Measurements from ENCODE around the gene ALG14. TPM values are rescaled to one million over a fixed set of nuclear protein-coding genes. Genes with fewer than 3 reads are reported as not detected.

Gene ALG14
- total and polyA plus RNA-seq, 10 of the 15 experiments (the other 5 are each of a cell fraction or from before 2014, with no cell fraction given): 2.6 to 19.2 (median 7.5) TPM

DNA sequence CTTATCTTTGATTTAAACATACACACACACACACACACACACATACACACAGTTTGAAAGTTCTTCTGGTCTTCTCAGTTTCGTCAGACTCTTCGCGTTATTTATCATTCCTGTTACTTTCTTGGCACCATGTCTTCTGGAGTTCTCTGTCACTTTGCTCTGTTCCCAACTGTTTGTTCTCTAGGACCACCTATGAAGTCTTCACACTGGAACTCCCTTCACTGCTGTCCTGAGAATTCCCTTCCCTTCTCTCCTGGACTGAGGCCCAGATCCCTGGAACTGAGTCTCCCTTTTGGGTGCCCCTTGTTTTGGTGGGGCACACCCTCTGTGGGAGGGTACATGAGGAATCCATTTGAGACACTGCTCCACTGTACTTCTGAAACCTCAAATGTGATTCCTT is 30.5 kb downstream of the ALG14 start:
- intact Hi-C loops (cut with micrococcal nuclease; ENCODE audit: unreplicated experiment): no loop called here
- H3K9me3 ChIP-seq (replicated peaks; ENCODE audit: control insufficient read depth, insufficient read depth, low read length): no peaks in the 10 kb centered on the region
- no peaks in the 10 kb centered on the region for H3K36me3 ChIP-seq (ENCODE audit: control insufficient read depth in 2 of 2, insufficient read depth in 2 of 2, low read length in 1 of 2)
- H3K27me3 ChIP-seq (replicated peaks in 1 of 2; ENCODE audit: control insufficient read depth in 2 of 2, insufficient read depth in 2 of 2, low read length in 1 of 2): no peaks in the 10 kb centered on the region
- H3K4me1 ChIP-seq (ENCODE audit: control insufficient read depth, insufficient read depth, low read length): no peaks in the 10 kb centered on the region
- no peak overlapping the region for H2AFZ ChIP-seq (ENCODE audit: control insufficient read depth, low read depth, low read length)
- H3K79me2 ChIP-seq (ENCODE audit: control insufficient read depth, insufficient read depth, low read length): no peaks in the 10 kb centered on the region
- WGBS (ENCODE audit: insufficient coverage, insufficient replicate concordance, low lambda C conversion rate, missing lambda C conversion rate): 93% methylated on average over 3 of the region's 3 CpGs
- RAD21 ChIA-PET (ENCODE audit: unreplicated experiment): interaction anchor here (0.7 to 3.0 kb wide), 4 partner anchors 81 to 192 kb away, joined by 3 to 67 read pairs (median 4); no protein-coding TSS in a partner anchor
- DNase-seq (ENCODE audit: low read depth, low spot score) (no peak), FAIRE-seq (no peak), ATAC-seq (no peak)
- no peak overlapping the region for H3K4me3 ChIP-seq
- H4K20me1 ChIP-seq (ENCODE audit: control insufficient read depth, insufficient read depth): no peaks in the 10 kb centered on the region
- no TSS peak for BruUV-seq (replicated peaks)
- CTCF ChIA-PET: interaction anchor here (0.7 to 2.8 kb wide), 12 partner anchors 13 to 239 kb away, joined by 3 to 95 read pairs (median 4); partner anchors contain the start of genes ALG14 and RWDD3
- SMC1A ChIA-PET (ENCODE audit: uncharacterized antibody, unreplicated experiment): interaction anchor here (0.6 to 2.8 kb wide), 4 partner anchors 14 to 187 kb away, joined by 3 to 52 read pairs (median 6); no protein-coding TSS in a partner anchor
- no peak overlapping the region for H3K9ac ChIP-seq (ENCODE audit: control insufficient read depth, insufficient read depth, low read length)
- POLR2A ChIA-PET: no interaction called here
- in situ Hi-C loops (cut with MboI): loop anchor here (5.0 kb wide), 1 partner anchor 190 kb away; no protein-coding TSS in a partner anchor
- no peak overlapping the region for H3K4me2 ChIP-seq (ENCODE audit: control insufficient read depth, insufficient read depth)
- no peak for TF ChIP-seq BMI1 (IDR thresholded peaks at IDR 0.05; ENCODE audit: borderline replicate concordance)
- no peak overlapping the region for H3K27ac ChIP-seq (ENCODE audit: control insufficient read depth, insufficient read depth)

- Histone ChIP-seq H3K4me1 (ENCODE audit: control insufficient read depth, insufficient read depth, low read length) (no peaks in the 10 kb centered on the region), H3K4me2 (ENCODE audit: control insufficient read depth, insufficient read depth) (no peak overlapping the region), H3K79me2 (ENCODE audit: control insufficient read depth, insufficient read depth, low read length) (no peaks in the 10 kb centered on the region), H3K36me3 (ENCODE audit: control insufficient read depth in 2 of 2, insufficient read depth in 2 of 2, low read length in 1 of 2) (no peaks in the 10 kb centered on the region), H3K27ac (ENCODE audit: control insufficient read depth, insufficient read depth) (no peak overlapping the region), H3K9ac (ENCODE audit: control insufficient read depth, insufficient read depth, low read length) (no peak overlapping the region), H4K20me1 (ENCODE audit: control insufficient read depth, insufficient read depth) (no peaks in the 10 kb centered on the region), H3K27me3 (replicated peaks in 1 of 2; ENCODE audit: control insufficient read depth in 2 of 2, insufficient read depth in 2 of 2, low read length in 1 of 2) (no peaks in the 10 kb centered on the region), H3K4me3 (no peak overlapping the region), H3K9me3 (replicated peaks; ENCODE audit: control insufficient read depth, insufficient read depth, low read length) (no peaks in the 10 kb centered on the region), H2AFZ (ENCODE audit: control insufficient read depth, low read depth, low read length) (no peak overlapping the region)
- DNase-seq (ENCODE audit: low read depth, low spot score) (no peak), ATAC-seq (peak; percentile 73), FAIRE-seq (peak; percentile 56)
- BruUV-seq (replicated peaks): no TSS peak
- ChIA-PET POLR2A (interaction anchor here (0.7 kb wide), 1 partner anchor 167 kb away, joined by 3 read pairs; no protein-coding TSS in a partner anchor), CTCF (interaction anchor here (0.6 to 2.8 kb wide), 17 partner anchors 14 to 1424 kb away, joined by 3 to 95 read pairs (median 4); partner anchors contain the start of genes ALG14 and RWDD3), SMC1A (ENCODE audit: uncharacterized antibody, unreplicated experiment) (interaction anchor here (0.6 to 2.8 kb wide), 7 partner anchors 13 to 560 kb away, joined by 3 to 52 read pairs (median 3); no protein-coding TSS in a partner anchor), RAD21 (ENCODE audit: unreplicated experiment) (interaction anchor here (0.7 to 3.0 kb wide), 4 partner anchors 81 to 191 kb away, joined by 3 to 67 read pairs (median 4); no protein-coding TSS in a partner anchor)
- WGBS (ENCODE audit: insufficient coverage, insufficient replicate concordance, low lambda C conversion rate, missing lambda C conversion rate): 65% methylated on average over 2 of the region's 2 CpGs
- in situ Hi-C loops (cut with MboI): loop anchor here (5.0 kb wide), 1 partner anchor 189 kb away; no protein-coding TSS in a partner anchor
- intact Hi-C loops (cut with micrococcal nuclease; ENCODE audit: unreplicated experiment): no loop called here
- TF ChIP-seq SMC3 (IDR thresholded peaks at IDR 0.05; ENCODE audit: borderline replicate concordance, low read length) (peak; percentile 44; the same call in 1 of the 2 replicates), MXI1 (IDR thresholded peaks at IDR 0.05; ENCODE audit: low read depth, low read length) (no peak), RAD21 (IDR thresholded peaks at IDR 0.05; ENCODE audit: insufficient read depth, low read depth, low read length) (peak; percentile 89), ATF7 (IDR thresholded peaks at IDR 0.05; ENCODE audit: low read depth) (no peak), CTCF (IDR thresholded peaks at IDR 0.05 in 2 of 3, conservative IDR thresholded peaks at IDR 0.05 in 1 of 3; ENCODE audit: control insufficient read depth in 2 of 3, extremely low read depth in 1 of 3, insufficient read depth in 1 of 3, low read depth in 3 of 3, low read length in 3 of 3) (peak; percentile 46 to 60 (median 55); a peak in 5 of 6 replicates), EZH2 (IDR thresholded peaks at IDR 0.05; ENCODE audit: borderline replicate concordance, control insufficient read depth, low read depth, low read length) (no peak), ATF2 (IDR thresholded peaks at IDR 0.05; ENCODE audit: low read length) (no peak), POLR2AphosphoS5 (IDR thresholded peaks at IDR 0.05; ENCODE audit: low read length) (no peak), TCF3 (IDR thresholded peaks at IDR 0.05; ENCODE audit: borderline replicate concordance, insufficient read depth, low read depth, low read length) (no peak)
Measured at GRCh38 chr1:95041491-95042165, 31.1 kb downstream of the ALG14 start.
